GM18517 (cell line): Measurements from ENCODE around the gene COX7B2.

Experiments used
- ATAC-seq: cut with Tn5 transposase; IDR thresholded peaks from one replicate; pipeline ENCODE4 v1.9.1; 2021; ENCODE audit warnings: mild to moderate bottlenecking, moderate library complexity; ENCODE audit not compliant: unreplicated experiment

Gene COX7B2

DNA sequence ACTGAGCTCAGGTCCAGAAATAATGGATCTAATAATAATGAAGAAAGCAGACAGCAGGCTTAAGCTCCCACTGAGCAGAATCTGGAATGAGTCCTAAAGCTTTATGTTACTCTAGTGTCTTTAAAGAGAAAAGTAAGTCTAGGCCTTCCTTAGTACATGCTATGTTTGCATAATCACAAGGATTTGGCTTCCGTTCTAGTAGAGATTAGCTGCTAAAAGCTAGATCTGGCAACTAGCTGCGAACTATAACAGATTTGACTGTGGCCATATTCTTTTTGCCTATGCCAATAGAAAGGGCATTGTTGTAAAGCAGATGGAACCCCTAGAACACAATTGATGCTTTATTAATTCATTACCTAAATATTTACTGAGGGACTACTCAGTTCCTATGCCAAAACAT lies 19.0 kb downstream of the COX7B2 start:
- ATAC-seq, result no peak

DNA sequence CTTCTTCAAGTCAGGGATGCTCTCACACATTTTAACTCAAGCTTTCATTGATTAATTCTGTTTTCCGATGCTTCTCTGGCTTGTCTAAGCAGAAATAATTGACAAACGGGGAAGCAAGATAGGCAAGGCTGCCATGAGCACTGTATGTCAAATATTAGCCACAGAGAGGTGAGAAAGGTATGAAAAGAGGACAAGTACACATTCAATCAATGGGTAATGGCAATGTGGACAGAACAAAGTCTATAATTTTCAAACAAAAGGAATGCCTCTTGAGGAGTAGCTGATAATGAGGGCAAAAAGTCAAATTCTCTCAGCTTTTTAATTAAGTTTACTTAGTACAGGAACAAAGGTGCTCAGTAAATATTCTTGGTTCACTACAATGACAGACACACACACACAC lies 19.6 kb downstream of the COX7B2 start:
- ATAC-seq, result no peak

DNA sequence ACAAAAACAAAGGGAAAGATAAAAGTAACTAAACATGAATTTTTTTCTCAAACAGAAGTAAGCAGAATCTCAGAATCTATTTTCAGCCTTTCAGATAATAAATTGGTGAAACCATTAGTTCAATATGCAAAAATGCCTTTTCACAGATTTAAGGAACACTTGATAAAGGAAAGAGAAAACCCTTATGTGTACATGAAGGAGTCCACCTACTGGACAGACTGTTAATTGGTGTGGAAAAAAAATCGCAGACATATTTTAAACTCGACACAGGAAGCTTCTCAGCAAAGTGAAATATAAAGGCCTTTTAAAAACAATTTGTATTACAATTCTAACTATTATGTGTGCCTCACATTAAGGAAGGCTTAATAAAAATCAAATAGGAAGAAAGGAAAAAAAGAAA lies 22.3 kb downstream of the COX7B2 start:
- ATAC-seq, result no peak

- ATAC-seq, result no peak
These were observed 30.4 kb downstream of the COX7B2 start for GRCh38 chr4:46878641-46879040.

DNA sequence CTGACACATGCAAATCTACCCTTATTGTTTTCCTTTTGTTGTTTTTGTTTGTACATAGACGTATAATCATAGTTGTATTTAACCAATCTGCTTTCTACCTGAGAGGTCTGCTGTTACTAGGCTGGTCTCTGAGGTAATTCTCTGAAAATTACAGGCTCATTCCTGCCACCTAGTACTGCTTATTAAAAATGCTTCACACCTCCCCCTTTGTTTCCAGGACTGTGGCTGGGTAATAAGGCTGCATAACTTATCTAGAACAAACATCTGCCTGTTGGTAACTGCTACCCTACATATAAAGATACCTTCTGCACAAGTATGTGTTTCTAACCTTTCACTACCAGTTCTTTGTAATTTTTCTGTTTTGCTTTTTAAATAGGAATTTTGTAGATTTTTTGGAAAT lies 34.2 kb downstream of the COX7B2 start:
- no peak for ATAC-seq

GRCh38 chr4:46870411-46870810 lies 38.6 kb downstream of the COX7B2 start:
- no peak for ATAC-seq

GRCh38 chr4:46856333-46856732 lies 52.7 kb downstream of the COX7B2 start:
- ATAC-seq, result no peak

DNA sequence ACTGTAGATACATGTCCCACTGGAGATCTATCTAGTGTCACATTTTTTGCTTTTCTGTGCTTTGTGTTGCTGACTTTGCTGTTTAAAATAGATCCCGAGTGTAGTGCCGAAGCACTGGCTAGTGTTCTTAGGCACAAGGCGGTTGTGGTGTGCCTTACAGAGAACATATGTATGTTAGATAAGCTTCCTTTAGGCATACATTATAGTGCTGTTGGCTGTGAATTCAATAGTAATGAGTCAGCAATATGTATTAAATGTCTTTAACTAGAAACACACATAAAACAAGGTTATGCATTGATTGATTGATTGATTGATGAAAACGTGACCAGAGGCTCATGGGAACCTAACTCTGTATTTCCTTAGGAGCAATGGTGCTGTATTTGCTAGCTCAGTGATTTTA lies 56.2 kb downstream of the COX7B2 start:
- no peak for ATAC-seq

DNA sequence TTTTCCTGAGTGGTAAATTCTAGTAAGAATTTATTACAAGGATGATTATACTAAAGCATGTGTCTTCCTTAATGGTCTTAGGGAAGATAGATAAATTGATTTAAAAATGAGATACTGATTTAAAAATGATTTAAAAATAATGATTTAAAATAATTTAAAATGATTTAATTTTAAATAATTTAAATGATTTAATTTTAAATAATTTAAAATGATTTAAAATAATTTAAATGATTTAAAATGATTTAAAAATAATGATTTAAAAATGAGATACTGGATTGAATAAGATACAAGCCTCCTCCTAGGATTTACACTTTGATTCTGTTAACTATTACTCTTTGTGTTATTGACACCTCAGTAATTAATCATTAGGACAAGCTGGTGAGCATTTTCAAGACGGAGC lies 59.0 kb downstream of the COX7B2 start:
- ATAC-seq, result no peak

- ATAC-seq, result peak; percentile 70
These were observed 64.6 kb downstream of the COX7B2 start for GRCh38 chr4:46844325-46844917.

- ATAC-seq, result no peak
These were observed 69.9 kb downstream of the COX7B2 start for GRCh38 chr4:46839128-46839527.

GRCh38 chr4:46837639-46838038 lies 71.4 kb downstream of the COX7B2 start:
- no peak for ATAC-seq

DNA sequence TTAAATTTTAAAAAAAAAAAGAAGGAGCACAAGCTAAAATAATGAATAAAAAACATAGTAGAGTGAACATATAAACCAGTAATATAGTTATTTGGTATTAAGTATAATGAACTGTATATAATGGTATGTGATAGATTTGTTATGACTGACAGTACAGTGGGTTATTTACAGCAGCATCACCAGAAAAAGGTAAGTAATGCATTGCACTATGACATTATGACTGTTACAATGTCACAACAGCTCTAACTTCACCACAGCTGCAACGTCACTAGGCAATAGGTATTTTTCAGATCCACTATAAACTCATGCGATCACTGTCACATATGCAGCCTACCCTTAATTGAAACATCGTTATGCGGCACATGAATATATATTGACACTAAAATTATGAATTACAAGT lies 72.5 kb downstream of the COX7B2 start:
- no peak for ATAC-seq

DNA sequence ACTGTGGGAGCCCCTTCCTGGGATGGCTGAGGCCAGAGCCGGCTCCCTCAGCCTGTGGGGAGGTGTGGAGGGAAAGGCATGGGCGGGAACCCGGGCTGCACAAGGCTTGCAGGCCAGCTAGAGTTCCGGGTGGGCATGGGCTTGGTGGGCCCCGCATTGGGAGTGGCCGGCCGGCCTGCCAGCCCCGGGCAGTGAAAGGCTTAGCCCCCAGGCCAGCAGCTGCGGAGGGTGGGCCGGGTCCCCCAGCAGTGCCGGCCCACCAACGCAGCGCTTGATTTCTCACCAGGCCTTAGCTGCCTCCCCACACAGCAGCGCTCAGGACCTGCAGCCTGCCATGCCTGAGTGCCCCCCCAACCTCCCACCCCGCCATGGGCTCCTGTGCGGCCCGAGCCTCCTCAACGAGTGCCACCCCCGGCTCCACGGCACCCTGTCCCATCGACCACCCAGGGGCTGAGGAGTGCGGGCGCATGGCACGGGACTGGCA lies 78.0 kb downstream of the COX7B2 start:
- ATAC-seq, result no peak

DNA sequence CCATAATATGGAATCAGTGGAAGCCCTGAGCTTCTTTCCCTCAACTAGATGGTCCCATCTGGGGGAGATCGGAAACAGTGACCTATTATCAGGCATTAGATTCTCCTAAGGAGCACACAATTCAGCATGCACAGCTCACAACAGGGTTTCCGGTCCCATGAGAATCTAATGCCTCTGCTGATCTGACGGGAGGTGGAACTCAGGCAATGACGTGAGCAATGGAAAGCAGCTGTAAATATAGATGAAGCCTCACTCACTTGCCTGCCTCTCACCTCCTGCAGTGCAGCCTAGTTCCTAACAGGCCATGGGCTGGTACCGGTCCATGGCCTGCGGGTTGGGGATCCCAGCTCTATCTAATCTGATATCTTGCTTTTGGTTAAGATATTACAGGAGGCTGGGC lies 88.9 kb downstream of the COX7B2 start:
- ATAC-seq, result no peak

GRCh38 chr4:46819095-46819494 lies 90.0 kb downstream of the COX7B2 start:
- no peak for ATAC-seq

DNA sequence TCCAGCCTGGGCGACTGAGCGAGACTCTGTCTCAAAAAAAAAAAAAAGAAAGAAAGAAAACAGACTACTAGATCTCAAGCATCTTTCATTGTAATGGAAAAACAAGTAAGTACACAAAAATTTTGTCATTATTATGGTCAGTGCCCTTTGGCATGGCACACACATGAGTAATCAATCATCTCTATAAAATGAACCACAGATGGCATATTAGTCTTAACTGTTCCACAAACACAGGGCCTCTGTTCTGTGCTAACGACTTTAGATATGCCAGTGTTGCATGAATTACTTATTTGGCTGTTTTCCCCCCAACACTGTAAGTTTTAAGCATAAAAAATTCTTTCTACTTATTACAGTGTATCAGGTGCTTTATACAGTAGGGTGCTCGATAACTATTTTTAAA lies 90.4 kb downstream of the COX7B2 start:
- no peak for ATAC-seq

DNA sequence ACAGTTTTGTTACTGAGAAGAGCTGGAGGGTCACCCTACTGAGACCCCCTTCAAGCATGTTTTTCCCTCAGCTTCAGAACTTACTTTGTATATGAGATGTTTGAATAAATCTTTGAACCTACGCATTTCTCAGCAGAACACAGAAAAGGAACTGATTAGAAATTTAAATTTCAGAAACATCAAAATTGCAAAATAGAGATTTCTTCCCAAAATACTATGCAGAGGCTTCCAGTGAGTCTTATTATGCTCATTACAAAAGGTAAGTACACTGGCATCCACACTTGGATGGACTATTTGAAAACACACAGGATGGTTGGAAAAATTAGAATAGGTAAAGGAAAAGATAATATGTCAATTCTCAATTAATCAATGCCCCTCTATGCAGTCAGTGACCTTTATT lies 91.2 kb downstream of the COX7B2 start:
- no peak for ATAC-seq

GRCh38 chr4:46804781-46805413 lies 104.1 kb downstream of the COX7B2 start:
- ATAC-seq, result no peak

- no peak for ATAC-seq
These were observed 116.0 kb downstream of the COX7B2 start for GRCh38 chr4:46793036-46793435.

DNA sequence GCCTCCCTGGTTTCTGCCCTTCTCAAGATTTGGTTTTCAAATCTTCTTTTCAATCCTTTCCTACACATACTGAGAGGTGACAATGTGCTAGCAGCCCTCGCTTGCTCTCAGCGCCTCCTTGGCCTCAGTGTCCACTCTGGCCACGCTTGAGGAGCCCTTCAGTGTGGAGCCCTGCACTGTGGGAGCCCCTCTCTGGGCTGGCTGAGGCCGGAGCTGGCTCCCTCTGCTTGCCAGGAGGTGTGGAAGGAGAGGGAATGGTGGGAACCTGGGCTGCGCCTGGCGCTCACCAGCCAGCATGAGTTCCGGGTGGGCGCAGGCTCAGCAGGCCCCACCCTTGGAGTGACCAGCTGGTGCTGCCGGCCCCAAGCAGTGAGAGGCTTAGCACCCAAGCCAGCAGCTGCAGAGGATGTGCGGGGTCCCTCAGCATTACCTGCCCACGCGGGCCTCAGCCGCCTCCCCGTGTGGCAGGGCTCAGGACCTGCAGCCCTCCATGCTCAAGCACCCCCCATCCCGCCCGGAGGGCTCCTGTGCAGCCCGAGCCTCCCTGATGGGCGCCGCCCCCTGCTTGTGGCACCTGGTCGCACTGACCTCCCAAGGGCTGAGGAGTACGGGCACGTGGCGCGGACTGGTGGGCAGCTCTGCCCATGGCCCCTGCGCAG lies 127.5 kb downstream of the COX7B2 start:
- ATAC-seq, result no peak

- ATAC-seq, result no peak
These were observed 143.6 kb downstream of the COX7B2 start for GRCh38 chr4:46765465-46765864.
